IMR-90 (cell line): ENCODE data around the gene OR51A2. TPM values are rescaled to one million over a fixed set of nuclear protein-coding genes. Genes with fewer than 3 reads are reported as not detected.

ENCODE experiments used
- ATAC-seq: fragments of 200-7000 bp; cut with Tn5 transposase; 2 replicates; pipeline ENCODE4 v1.9.1; 2020; ENCODE audit warnings: low read depth, mild to moderate bottlenecking, moderate library complexity
- BruUV-seq: library from RNA; stranded (reverse); fragments of 400-500 nt; replicated peaks from 2 replicates; lab custom pipeline; 2021; lab: Mats Ljungman, UMichigan
- CTCF ChIA-PET: fragments of 300-600 bp; formaldehyde crosslinking; extraction: SDS; loops from one replicate; lab custom pipeline; 2021; ENCODE audit warnings: antibody characterized with exemption; lab: Yijun Ruan, JAX
- POLR2A ChIA-PET: fragments of 300-600 bp; sonication (Branson Sonifier 250); formaldehyde crosslinking; loops from one replicate; lab custom pipeline; 2022; ENCODE audit warnings: antibody characterized with exemption; ENCODE audit not compliant: unreplicated experiment; lab: Charles Lee
- DNase-seq: peaks from one replicate; pipeline ENCODE4 v3.0.0; 2013
- H2AFZ ChIP-seq: replicated peaks from 2 replicates; pipeline ENCODE3; 2013; ENCODE audit warnings: low read length, mild to moderate bottlenecking; ENCODE audit not compliant: poor library complexity
- H2AK5ac ChIP-seq: 2 replicates; pipeline ENCODE4 v1.6.1; 2013; ENCODE audit warnings: low read depth, low read length, inconsistent platforms
- H2AK9ac ChIP-seq: replicated peaks from 2 replicates; pipeline ENCODE3; 2013; ENCODE audit warnings: mild to moderate bottlenecking, low read depth, low read length, moderate library complexity; ENCODE audit not compliant: poor library complexity
- H2BK120ac ChIP-seq: 2 replicates; pipeline ENCODE4 v1.6.1; 2013; ENCODE audit warnings: low read depth, low read length, inconsistent platforms
- H2BK15ac ChIP-seq: 3 replicates; pipeline ENCODE4 v1.6.1; 2013; ENCODE audit warnings: low read depth, low read length, inconsistent platforms
- H2BK20ac ChIP-seq: 2 replicates; pipeline ENCODE4 v1.6.1; 2013; ENCODE audit warnings: low read depth, mild to moderate bottlenecking, inconsistent platforms, low read length, moderate library complexity
- H2BK5ac ChIP-seq: 2 replicates; pipeline ENCODE4 v1.6.1; 2013; ENCODE audit warnings: mild to moderate bottlenecking, low read depth, low read length, inconsistent platforms; ENCODE audit not compliant: poor library complexity, severe bottlenecking
- H3K14ac ChIP-seq: replicated peaks from 2 replicates; pipeline ENCODE4 v1.6.1; 2013; ENCODE audit warnings: low read depth, low read length, inconsistent platforms
- H3K18ac ChIP-seq: 2 replicates; pipeline ENCODE4 v1.6.1; 2013; ENCODE audit warnings: low read depth, low read length, control low read depth
- H3K23ac ChIP-seq: 2 replicates; pipeline ENCODE4 v1.6.1; 2013; ENCODE audit warnings: low read depth, low read length, inconsistent platforms
- H3K27ac ChIP-seq: 2 replicates; pipeline ENCODE4 v1.5.1; 2013; ENCODE audit warnings: mild to moderate bottlenecking, control low read depth, low read length; ENCODE audit not compliant: insufficient read depth
- H3K27me3 ChIP-seq: 2 replicates; pipeline ENCODE4 v1.6.1; 2013; ENCODE audit warnings: low read length; ENCODE audit not compliant: control insufficient read depth, insufficient read depth
- H3K36me3 ChIP-seq: 2 replicates; pipeline ENCODE4 v1.6.1; 2013; ENCODE audit warnings: low read length, mixed read lengths; ENCODE audit not compliant: control insufficient read depth, insufficient read depth
- H3K4ac ChIP-seq: 2 replicates; pipeline ENCODE4 v1.6.1; 2013; ENCODE audit warnings: low read depth, low read length, inconsistent platforms
- H3K4me1 ChIP-seq: 2 replicates; pipeline ENCODE4 v1.6.1; 2013; ENCODE audit warnings: low read length, mixed read lengths; ENCODE audit not compliant: control insufficient read depth, insufficient read depth
- H3K4me2 ChIP-seq: 2 replicates; pipeline ENCODE4 v1.6.1; 2013; ENCODE audit warnings: low read depth, mild to moderate bottlenecking, control low read depth, low read length, moderate library complexity
- H3K4me3 ChIP-seq: 2 replicates; pipeline ENCODE4 v1.5.1; 2013; ENCODE audit warnings: low read depth, mild to moderate bottlenecking, control low read depth, low read length, moderate library complexity; ENCODE audit not compliant: insufficient read depth
- H3K56ac ChIP-seq: 2 replicates; pipeline ENCODE4 v1.6.1; 2013; ENCODE audit warnings: low read length, inconsistent platforms; ENCODE audit not compliant: insufficient read depth; ENCODE audit errors: extremely low read depth
- H3K79me1 ChIP-seq, 2 experiments: 2 replicates each; pipeline ENCODE4 v1.6.1; 2013; ENCODE audit warnings: low read length in 2 of 2, inconsistent platforms in 1 of 2, low read depth in 1 of 2
- H3K9ac ChIP-seq: 2 replicates; pipeline ENCODE4 v1.6.1; 2013; ENCODE audit warnings: low read depth, low read length, control low read depth
- H3K9me1 ChIP-seq: 2 replicates; pipeline ENCODE4 v1.6.1; 2013; ENCODE audit warnings: low read length, inconsistent platforms; ENCODE audit not compliant: insufficient read depth
- H3K9me3 ChIP-seq: 2 replicates; pipeline ENCODE4 v1.6.1; 2013; ENCODE audit warnings: low read length; ENCODE audit not compliant: control insufficient read depth, insufficient read depth
- H4K20me1 ChIP-seq: 2 replicates; pipeline ENCODE4 v1.6.1; 2013; ENCODE audit warnings: low read length, inconsistent platforms; ENCODE audit not compliant: insufficient read depth
- H4K5ac ChIP-seq: 2 replicates; pipeline ENCODE4 v1.6.1; 2013; ENCODE audit warnings: mild to moderate bottlenecking, low read depth, low read length, control low read depth
- H4K8ac ChIP-seq, 2 experiments: 2 replicates each; pipeline ENCODE4 v1.6.1; 2013; ENCODE audit warnings: low read depth in 2 of 2, low read length in 2 of 2, control low read depth in 1 of 2, inconsistent platforms in 1 of 2
- H4K91ac ChIP-seq: 2 replicates; pipeline ENCODE4 v1.6.1; 2013; ENCODE audit warnings: low read depth, low read length, inconsistent platforms; ENCODE audit not compliant: insufficient read depth
- CEBPB ChIP-seq: IDR thresholded peaks from 2 replicates; pipeline ENCODE4 v1.6.1; 2012; ENCODE audit warnings: low read depth, low read length, improper control_type of control experiment
- CTCF ChIP-seq: conservative IDR thresholded peaks from 2 replicates; pipeline ENCODE4 v1.5.1; 2012; ENCODE audit warnings: mild to moderate bottlenecking, low read depth, low read length, improper control_type of control experiment
- MAZ ChIP-seq: IDR thresholded peaks from 2 replicates; pipeline ENCODE4 v1.6.1; 2012; ENCODE audit warnings: low read depth, mild to moderate bottlenecking, low read length, improper control_type of control experiment, moderate library complexity, borderline replicate concordance
- WGBS, 2 experiments: methylation state at CpG; one replicate each; pipeline versions ENCODE4 v1.1.5 to v1.1.7; 2013; ENCODE audit warnings: missing lambda C conversion rate in 2 of 2; ENCODE audit not compliant: insufficient read length in 1 of 2; ENCODE audit errors: extremely low coverage in 2 of 2; 5-methylcytosine and 5-hydroxymethylcytosine counted together
- dilution Hi-C: fragments of 300-500 bp; cut with HindIII; formaldehyde crosslinking; loops from one replicate; pipeline ENCODE4 v1.14.3; 2018; ENCODE audit warnings: low sequenced_read_pairs; ENCODE audit not compliant: unreplicated experiment
- in situ Hi-C: fragments of 300-500 bp; cut with MboI; formaldehyde crosslinking; loops from 3 replicates; pipeline ENCODE4 v1.14.3; 2019; ENCODE audit warnings: low sequenced_read_pairs, inconsistent platforms, mixed read lengths
- intact Hi-C: fragments of 100-400 bp; cut with micrococcal nuclease; formaldehyde crosslinking; loops from 2 replicates; pipeline ENCODE4 v1.10.0; 2022
- polyA plus RNA-seq, 3 experiments: library from polyadenylated mRNA; depleted of rRNA; stranded (reverse); fragments of >200 nt; gene quantifications; 2 replicates each; pipeline ENCODE4 v1.2.3, GENCODE V29; 2012; ENCODE audit warnings: low replicate concordance in 1 of 3
- total RNA-seq: library from RNA; depleted of rRNA; stranded (reverse); fragments of >200 nt; gene quantifications from 2 replicates; pipeline ENCODE4 v1.2.3, GENCODE V29; 2012

Gene OR51A2
- total and polyA plus RNA-seq, 2 of the 4 experiments (the other 2 are of a cell fraction): not detected

GRCh38 chr11:4957396-4957795, 1.9 kb upstream of the OR51A2 start:
- H3K27ac ChIP-seq: no peak overlapping the region
- no peak overlapping the region for H2AK9ac ChIP-seq
- H4K5ac ChIP-seq: no peak overlapping the region
- no peak overlapping the region for H3K56ac ChIP-seq
- no peak overlapping the region for H3K4me2 ChIP-seq
- ATAC-seq: no peak
- H4K20me1 ChIP-seq: no peaks in the 10 kb centered on the region
- no peak overlapping the region for H3K23ac ChIP-seq
- H2AK5ac ChIP-seq: no peak overlapping the region
- intact Hi-C loops (no loop called here), dilution Hi-C loops (no loop called here), in situ Hi-C loops (no loop called here)
- no peak overlapping the region for H3K18ac ChIP-seq
- ChIA-PET CTCF (no interaction called here), POLR2A (no interaction called here)
- H3K4me3 ChIP-seq: no peak overlapping the region
- H2BK20ac ChIP-seq: no peak overlapping the region
- no peak overlapping the region for H3K4ac ChIP-seq
- H2BK5ac ChIP-seq: no peak overlapping the region
- no peaks in the 10 kb centered on the region for H3K36me3 ChIP-seq
- no peaks in the 10 kb centered on the region for H3K9me1 ChIP-seq
- H4K91ac ChIP-seq: no peak overlapping the region
- no peak overlapping the region for H3K14ac ChIP-seq
- no peaks in the 10 kb centered on the region for H3K79me1 ChIP-seq
- H4K8ac ChIP-seq: no peak overlapping the region
- H3K27me3 ChIP-seq: no peaks in the 10 kb centered on the region
- H2BK120ac ChIP-seq: no peak overlapping the region
- no peak overlapping the region for H3K9ac ChIP-seq
- DNase-seq: no peak
- TF ChIP-seq MAZ: no peak
- TF ChIP-seq CEBPB: no peak
- no peak for TF ChIP-seq CTCF
- no peaks in the 10 kb centered on the region for H3K4me1 ChIP-seq
- BruUV-seq: no TSS peak
- H2AFZ ChIP-seq: no peak overlapping the region
- WGBS, 2 experiments: no CpG with 5 or more reads among the region's 4 CpGs
- H3K9me3 ChIP-seq: no peaks in the 10 kb centered on the region
- no peak overlapping the region for H2BK15ac ChIP-seq
